ENCODE measurements around the gene PGBD5. TPM values are rescaled to one million over a fixed set of nuclear protein-coding genes. Genes with fewer than 3 reads are reported as not detected.
A peak's percentile ranks its signal among the peaks of the same experiment; 100 is the strongest.

Gene PGBD5
- polyA plus RNA-seq, 3 donors, result 7.4 to 8.7 (median 7.7) TPM

GRCh38 chr1:230282157-230282556, 144.0 kb downstream of the PGBD5 start:
- DNase-seq, result no peak

GRCh38 chr1:230281556-230281955, 144.6 kb downstream of the PGBD5 start:
- DNase-seq, result no peak

GRCh38 chr1:230280906-230281413, 145.2 kb downstream of the PGBD5 start:
- no peak for DNase-seq

GRCh38 chr1:230280054-230280795, 145.9 kb downstream of the PGBD5 start:
- DNase-seq, result no peak

GRCh38 chr1:230279583-230279945, 146.6 kb downstream of the PGBD5 start:
- DNase-seq, result no peak

- DNase-seq, result no peak
These were observed 147.1 kb downstream of the PGBD5 start for GRCh38 chr1:230278871-230279582.

- no peak for DNase-seq
These were observed 147.8 kb downstream of the PGBD5 start for GRCh38 chr1:230278376-230278775.

GRCh38 chr1:230277201-230278025, 148.7 kb downstream of the PGBD5 start:
- DNase-seq, result no peak

- no peak for DNase-seq
These were observed 149.7 kb downstream of the PGBD5 start for GRCh38 chr1:230276401-230276800.

- DNase-seq, result no peak
These were observed 151.9 kb downstream of the PGBD5 start for GRCh38 chr1:230274254-230274653.

GRCh38 chr1:230273141-230273710, 152.9 kb downstream of the PGBD5 start:
- no peak for DNase-seq

GRCh38 chr1:230272557-230272956, 153.6 kb downstream of the PGBD5 start:
- no peak for DNase-seq

GRCh38 chr1:230271300-230272035, 154.7 kb downstream of the PGBD5 start:
- no peak for DNase-seq

- DNase-seq, result no peak
These were observed 155.4 kb downstream of the PGBD5 start for GRCh38 chr1:230270559-230271281.

GRCh38 chr1:230270185-230270558, 156.0 kb downstream of the PGBD5 start:
- DNase-seq, result no peak

- DNase-seq, result peak; percentile 70
These were observed 157.6 kb downstream of the PGBD5 start for GRCh38 chr1:230268371-230269170.

- no peak for DNase-seq
These were observed 158.6 kb downstream of the PGBD5 start for GRCh38 chr1:230267338-230268065.

- DNase-seq, result no peak
These were observed 159.7 kb downstream of the PGBD5 start for GRCh38 chr1:230266456-230266855.
